Neuronal stem cell (in vitro differentiated cells): ENCODE measurements around the gene CTNNA1.

Source experiments
- DNase-seq: peaks from one replicate; pipeline ENCODE4 v3.0.0-alpha.2; 2013; ENCODE audit warnings: low spot score
- H2AFZ ChIP-seq: one replicate; pipeline ENCODE4 v1.6.1; 2013; ENCODE audit warnings: mild to moderate bottlenecking, low read length, inconsistent platforms
- H2AK5ac ChIP-seq: 2 replicates; pipeline ENCODE4 v1.6.1; 2013; ENCODE audit warnings: low read depth, mild to moderate bottlenecking, inconsistent platforms, low read length, moderate library complexity, mixed read lengths
- H2BK120ac ChIP-seq: 2 replicates; pipeline ENCODE4 v1.6.1; 2013; ENCODE audit warnings: low read depth, mild to moderate bottlenecking, inconsistent platforms, low read length, moderate library complexity, mixed read lengths
- H2BK12ac ChIP-seq: one replicate; pipeline ENCODE4 v1.6.1; 2013; ENCODE audit warnings: low read length, inconsistent platforms
- H2BK15ac ChIP-seq: 2 replicates; pipeline ENCODE4 v1.6.1; 2013; ENCODE audit warnings: mild to moderate bottlenecking, low read length, inconsistent platforms, mixed read lengths
- H2BK5ac ChIP-seq: one replicate; pipeline ENCODE4 v1.6.1; 2013; ENCODE audit warnings: inconsistent platforms, mild to moderate bottlenecking, low read length, moderate library complexity
- H3K14ac ChIP-seq: one replicate; pipeline ENCODE4 v1.6.1; 2013; ENCODE audit warnings: low read length, inconsistent platforms
- H3K18ac ChIP-seq: 2 replicates; pipeline ENCODE4 v1.6.1; 2013; ENCODE audit warnings: low read length, inconsistent platforms
- H3K23ac ChIP-seq: 2 replicates; pipeline ENCODE4 v1.6.1; 2013; ENCODE audit warnings: low read depth, mild to moderate bottlenecking, mixed read lengths, low read length, inconsistent platforms; ENCODE audit not compliant: poor library complexity
- H3K27ac ChIP-seq: replicated peaks from 3 replicates; pipeline ENCODE4 v1.5.1; 2013; ENCODE audit warnings: low read length, inconsistent platforms
- H3K27me3 ChIP-seq, 3 experiments: 2 replicates each; pipeline ENCODE4 v1.6.1; 2013; ENCODE audit warnings: low read length in 3 of 3, mild to moderate bottlenecking in 2 of 3, inconsistent platforms in 1 of 3, low read depth in 1 of 3, mixed read lengths in 1 of 3, moderate library complexity in 1 of 3; ENCODE audit not compliant: control insufficient read depth in 3 of 3, insufficient read depth in 3 of 3
- H3K36me3 ChIP-seq, 2 donors: replicated peaks in 1 of 2; 2 replicates each; pipeline ENCODE4 v1.6.1; 2013; ENCODE audit warnings: low read length in 2 of 2; ENCODE audit not compliant: control insufficient read depth in 2 of 2, insufficient read depth in 2 of 2
- H3K4ac ChIP-seq: 2 replicates; pipeline ENCODE4 v1.6.1; 2013; ENCODE audit warnings: inconsistent platforms, mild to moderate bottlenecking, low read length, moderate library complexity
- H3K4me1 ChIP-seq, 2 donors: 1 replicate in 1 of 2; 2 replicates in 1 of 2; pipeline ENCODE4 v1.6.1; 2013; ENCODE audit warnings: low read length in 2 of 2, low read depth in 1 of 2; ENCODE audit not compliant: control insufficient read depth in 2 of 2, insufficient read depth in 1 of 2
- H3K4me2 ChIP-seq: one replicate; pipeline ENCODE4 v1.6.1; 2013; ENCODE audit warnings: mild to moderate bottlenecking, low read length, inconsistent platforms; ENCODE audit not compliant: insufficient read depth, poor library complexity, severe bottlenecking
- H3K4me3 ChIP-seq, 2 donors: 2 replicates each; pipeline ENCODE4 v1.5.1; 2013; ENCODE audit warnings: low read length in 2 of 2, mild to moderate bottlenecking in 2 of 2, inconsistent platforms in 1 of 2, moderate library complexity in 1 of 2
- H3K79me1 ChIP-seq: one replicate; pipeline ENCODE4 v1.6.1; 2013; ENCODE audit warnings: low read depth, mild to moderate bottlenecking, inconsistent platforms, low read length, moderate library complexity
- H3K9ac ChIP-seq: one replicate; pipeline ENCODE4 v1.6.1; 2013; ENCODE audit warnings: mild to moderate bottlenecking, low read depth, low read length, inconsistent platforms; ENCODE audit not compliant: poor library complexity
- H3K9me3 ChIP-seq, 2 donors: replicated peaks in 1 of 2; 2 replicates each; pipeline versions ENCODE3 to v1.6.1; 2013; ENCODE audit warnings: low read length in 2 of 2, mild to moderate bottlenecking in 2 of 2, inconsistent platforms in 1 of 2, low read depth in 1 of 2, mixed read lengths in 1 of 2, moderate library complexity in 1 of 2; ENCODE audit not compliant: control insufficient read depth in 2 of 2, insufficient read depth in 1 of 2
- H4K8ac ChIP-seq: one replicate; pipeline ENCODE4 v1.6.1; 2013; ENCODE audit warnings: low read depth, mild to moderate bottlenecking, inconsistent platforms, low read length, moderate library complexity
- H4K91ac ChIP-seq: one replicate; pipeline ENCODE4 v1.6.1; 2013; ENCODE audit warnings: low read length, low read depth, mild to moderate bottlenecking, inconsistent platforms; ENCODE audit not compliant: poor library complexity
- WGBS, 2 donors: extraction: QIAGEN DNeasy Blood & Tissue Kit; methylation state at CpG; one replicate each; pipeline ENCODE4 v1.1.7; 2013; ENCODE audit warnings: missing lambda C conversion rate in 2 of 2, mixed read lengths in 1 of 2; ENCODE audit not compliant: insufficient read length in 2 of 2, insufficient replicate concordance in 1 of 2; ENCODE audit errors: extremely low coverage in 2 of 2; 5-methylcytosine and 5-hydroxymethylcytosine counted together

Gene CTNNA1

GRCh38 chr5:138905541-138905940 lies 152.3 kb downstream of the CTNNA1 start:
- Histone ChIP-seq H2BK15ac (no peak overlapping the region), H2AFZ (no peak overlapping the region), H3K4me3 (no peak overlapping the region), H3K4me1 (peaks cover 4 to 5% of the 10 kb centered on the region in 2 donors), H3K4ac (no peak overlapping the region), H3K4me2 (no peak overlapping the region), H3K18ac (no peak overlapping the region), H3K27me3 (no peaks in the 10 kb centered on the region), H2BK120ac (no peak overlapping the region), H3K23ac (no peak overlapping the region), H3K27ac (no peak overlapping the region), H3K79me1 (no peaks in the 10 kb centered on the region), H3K14ac (no peak overlapping the region), H2BK12ac (no peak overlapping the region), H3K36me3 (peaks cover 9 to 80% of the 10 kb centered on the region in 2 donors), H3K9me3 (no peaks in the 10 kb centered on the region), H2BK5ac (no peak overlapping the region), H2AK5ac (no peak overlapping the region), H4K91ac (no peak overlapping the region), H3K9ac (no peak overlapping the region), H4K8ac (no peak overlapping the region)
- no peak for DNase-seq
- no CpG with 5 or more reads among the region's 1 CpG for WGBS, 2 donors

- Histone ChIP-seq H2BK5ac (no peak overlapping the region), H3K18ac (no peak overlapping the region), H3K23ac (no peak overlapping the region), H2BK15ac (no peak overlapping the region), H3K36me3 (peaks cover 7 to 81% of the 10 kb centered on the region in 2 donors), H3K79me1 (no peaks in the 10 kb centered on the region), H3K27ac (no peak overlapping the region), H3K4me2 (no peak overlapping the region), H2AK5ac (no peak overlapping the region), H2BK12ac (no peak overlapping the region), H3K4me3 (no peak overlapping the region), H2BK120ac (no peak overlapping the region), H2AFZ (no peak overlapping the region), H3K4ac (no peak overlapping the region), H3K14ac (no peak overlapping the region), H4K91ac (no peak overlapping the region), H4K8ac (no peak overlapping the region), H3K9me3 (no peaks in the 10 kb centered on the region), H3K9ac (no peak overlapping the region), H3K4me1 (no peaks in the 10 kb centered on the region), H3K27me3 (no peaks in the 10 kb centered on the region)
- no CpG with 5 or more reads among the region's 2 CpGs for WGBS, 2 donors
- DNase-seq = no peak
Observed at GRCh38 chr5:138909734-138910133, 156.5 kb downstream of the CTNNA1 start.

GRCh38 chr5:138910546-138911185 lies 157.4 kb downstream of the CTNNA1 start:
- no peak overlapping the region for H3K4ac ChIP-seq
- H3K27ac ChIP-seq = no peak overlapping the region
- H2BK120ac ChIP-seq = no peak overlapping the region
- no peak overlapping the region for H3K14ac ChIP-seq
- no peak overlapping the region for H2AFZ ChIP-seq
- no peak overlapping the region for H2AK5ac ChIP-seq
- H3K23ac ChIP-seq = no peak overlapping the region
- no peak overlapping the region for H4K8ac ChIP-seq
- no peaks in the 10 kb centered on the region for H3K27me3 ChIP-seq
- H2BK15ac ChIP-seq = no peak overlapping the region
- no peaks in the 10 kb centered on the region for H3K4me1 ChIP-seq
- no peak overlapping the region for H3K4me2 ChIP-seq
- no peak overlapping the region for H2BK12ac ChIP-seq
- H3K36me3 ChIP-seq = peaks cover 5 to 81% of the 10 kb centered on the region in 2 donors
- no CpG with 5 or more reads among the region's 7 CpGs for WGBS, 2 donors
- no peak overlapping the region for H4K91ac ChIP-seq
- no peaks in the 10 kb centered on the region for H3K9me3 ChIP-seq
- H3K79me1 ChIP-seq = no peaks in the 10 kb centered on the region
- H3K9ac ChIP-seq = no peak overlapping the region
- no peak overlapping the region for H3K4me3 ChIP-seq
- no peak overlapping the region for H3K18ac ChIP-seq
- no peak overlapping the region for H2BK5ac ChIP-seq
- no peak for DNase-seq

GRCh38 chr5:138911441-138911840 lies 158.2 kb downstream of the CTNNA1 start:
- Histone ChIP-seq H3K4me2 (no peak overlapping the region), H2BK5ac (no peak overlapping the region), H3K9me3 (no peaks in the 10 kb centered on the region), H3K23ac (no peak overlapping the region), H3K27ac (no peak overlapping the region), H2BK120ac (no peak overlapping the region), H2BK12ac (no peak overlapping the region), H3K9ac (no peak overlapping the region), H3K79me1 (no peaks in the 10 kb centered on the region), H3K4me1 (no peaks in the 10 kb centered on the region), H3K4ac (no peak overlapping the region), H2BK15ac (no peak overlapping the region), H3K18ac (no peak overlapping the region), H3K4me3 (no peak overlapping the region), H2AFZ (no peak overlapping the region), H3K14ac (no peak overlapping the region), H3K27me3 (no peaks in the 10 kb centered on the region), H2AK5ac (no peak overlapping the region), H3K36me3 (peaks cover 5 to 81% of the 10 kb centered on the region in 2 donors), H4K8ac (no peak overlapping the region), H4K91ac (no peak overlapping the region)
- DNase-seq = no peak
